Loucy (cell line): ENCODE measurements around the gene ATE1.

Experiments
- H2AFZ ChIP-seq: fragments of 200-600 bp; sonication (generic); 2 replicates; pipeline ENCODE4 v1.6.0; 2016; ENCODE audit warnings: antibody characterized with exemption, mild to moderate bottlenecking, low read length, moderate library complexity
- H3F3A ChIP-seq: fragments of 200-600 bp; 2 replicates; pipeline ENCODE4 v1.6.0; 2016; ENCODE audit warnings: antibody characterized with exemption, low read depth, mild to moderate bottlenecking
- H3K27me3 ChIP-seq: fragments of 200-600 bp; sonication (generic); 2 replicates; pipeline ENCODE4 v1.6.1; 2014; ENCODE audit warnings: low read length, mild to moderate bottlenecking; ENCODE audit not compliant: insufficient read depth, poor library complexity, severe bottlenecking
- H3K36me3 ChIP-seq: fragments of 200-600 bp; sonication (generic); 2 replicates; pipeline ENCODE4 v1.6.1; 2016; ENCODE audit warnings: low read length; ENCODE audit not compliant: insufficient read depth
- H3K4me1 ChIP-seq: fragments of 200-600 bp; sonication (generic); 2 replicates; pipeline ENCODE4 v1.5.1; 2014; ENCODE audit warnings: low read length, mild to moderate bottlenecking; ENCODE audit not compliant: insufficient read depth, poor library complexity, severe bottlenecking
- H3K4me2 ChIP-seq: fragments of 200-600 bp; sonication (generic); 2 replicates; pipeline ENCODE4 v1.6.0; 2014; ENCODE audit warnings: antibody characterized with exemption, low read length, low read depth, mild to moderate bottlenecking; ENCODE audit not compliant: poor library complexity, severe bottlenecking
- H3K4me3 ChIP-seq: fragments of 200-600 bp; sonication (generic); 2 replicates; pipeline ENCODE4 v1.5.1; 2014; ENCODE audit warnings: low read length, mild to moderate bottlenecking, mixed read lengths; ENCODE audit not compliant: poor library complexity, severe bottlenecking
- H3K79me2 ChIP-seq: fragments of 200-600 bp; sonication (generic); 2 replicates; pipeline ENCODE4 v1.6.1; 2014; ENCODE audit warnings: low read length; ENCODE audit not compliant: insufficient read depth
- H3K9ac ChIP-seq: fragments of 200-600 bp; sonication (generic); 2 replicates; pipeline ENCODE4 v1.6.0; 2014; ENCODE audit warnings: mild to moderate bottlenecking, low read depth, low read length, moderate library complexity; ENCODE audit not compliant: poor library complexity, severe bottlenecking
- H3K9me2 ChIP-seq: fragments of 200-600 bp; sonication (generic); replicated peaks from 2 replicates; pipeline ENCODE4 v1.6.1; 2016; ENCODE audit warnings: low read depth, low read length, mixed read lengths
- H3K9me3 ChIP-seq: fragments of 200-600 bp; sonication (generic); 2 replicates; pipeline ENCODE4 v1.6.1; 2014; ENCODE audit warnings: mild to moderate bottlenecking, antibody characterized with exemption, low read length, low read depth; ENCODE audit not compliant: insufficient read depth
- H4K20me1 ChIP-seq: fragments of 200-600 bp; sonication (generic); 2 replicates; pipeline ENCODE4 v1.6.0; 2014; ENCODE audit warnings: antibody characterized with exemption, low read length, mild to moderate bottlenecking; ENCODE audit not compliant: insufficient read depth, poor library complexity, severe bottlenecking
- CTCF ChIP-seq: fragments of 200-600 bp; sonication (generic); conservative IDR thresholded peaks from 2 replicates; pipeline ENCODE4 v1.5.1; 2014; ENCODE audit warnings: mild to moderate bottlenecking, antibody characterized with exemption, low read length
- EZH2phosphoT487 ChIP-seq: fragments of 200-600 bp; IDR thresholded peaks from 2 replicates; pipeline ENCODE4 v1.6.1; 2018; ENCODE audit warnings: antibody characterized with exemption, mild to moderate bottlenecking, moderate library complexity, borderline replicate concordance

Gene ATE1

GRCh38 chr10:121788115-121788514 is 139.7 kb downstream of the ATE1 start:
- Histone ChIP-seq H3K79me2 (no peaks in the 10 kb centered on the region), H3K4me2 (no peak overlapping the region), H3K4me1 (no peaks in the 10 kb centered on the region), H3K36me3 (peaks cover 8% of the 10 kb centered on the region; the same call in 1 of the 2 replicates), H4K20me1 (no peaks in the 10 kb centered on the region), H3K9ac (no peak overlapping the region), H3K9me2 (no peaks in the 10 kb centered on the region), H3F3A (no peaks in the 10 kb centered on the region), H3K27me3 (no peaks in the 10 kb centered on the region), H2AFZ (no peak overlapping the region), H3K9me3 (no peaks in the 10 kb centered on the region), H3K4me3 (no peak overlapping the region)
- TF ChIP-seq CTCF, result no peak
- no peak for TF ChIP-seq EZH2phosphoT487

- H3K4me1 ChIP-seq, result no peaks in the 10 kb centered on the region
- H3K79me2 ChIP-seq, result no peaks in the 10 kb centered on the region
- H3K36me3 ChIP-seq, result peaks cover 8% of the 10 kb centered on the region; the same call in 1 of the 2 replicates
- no peak overlapping the region for H3K4me3 ChIP-seq
- H4K20me1 ChIP-seq, result no peaks in the 10 kb centered on the region
- no peak overlapping the region for H3K9ac ChIP-seq
- H3K9me2 ChIP-seq, result no peaks in the 10 kb centered on the region
- TF ChIP-seq EZH2phosphoT487 (no peak), CTCF (no peak)
- no peaks in the 10 kb centered on the region for H3K9me3 ChIP-seq
- no peak overlapping the region for H2AFZ ChIP-seq
- H3K4me2 ChIP-seq, result no peak overlapping the region
- no peaks in the 10 kb centered on the region for H3K27me3 ChIP-seq
- H3F3A ChIP-seq, result no peaks in the 10 kb centered on the region
Observed at GRCh38 chr10:121787169-121787568, 140.7 kb downstream of the ATE1 start.

GRCh38 chr10:121783782-121784372 is 144.0 kb downstream of the ATE1 start:
- Histone ChIP-seq H2AFZ (no peak overlapping the region), H3K4me2 (no peak overlapping the region), H3K4me1 (no peaks in the 10 kb centered on the region), H3K79me2 (no peaks in the 10 kb centered on the region), H3K9ac (no peak overlapping the region), H3K36me3 (peaks cover 16% of the 10 kb centered on the region; the same call in 1 of the 2 replicates), H3K4me3 (no peak overlapping the region), H3K9me3 (no peaks in the 10 kb centered on the region), H4K20me1 (no peaks in the 10 kb centered on the region), H3F3A (no peaks in the 10 kb centered on the region), H3K27me3 (no peaks in the 10 kb centered on the region), H3K9me2 (no peaks in the 10 kb centered on the region)
- TF ChIP-seq CTCF, result no peak
- TF ChIP-seq EZH2phosphoT487, result no peak
